SU-DHL-6 (cell line): ENCODE data around the gene RSRC2.
"Not testable (repeated sequence)": the region's sequence is repeated elsewhere in the genome, so short reads cannot be mapped to it uniquely, and the experiment has no call there.

Experiments
- H2AFZ ChIP-seq: fragments of 200-600 bp; sonication (generic); 2 replicates; pipeline ENCODE4 v1.6.1; 2014; ENCODE audit warnings: low read depth, mild to moderate bottlenecking, moderate library complexity, mixed read lengths, antibody characterized with exemption, low read length; ENCODE audit not compliant: severe bottlenecking
- H3F3A ChIP-seq: fragments of 200-600 bp; shearing (Covaris generic); 2 replicates; pipeline ENCODE4 v1.6.0; 2016; ENCODE audit warnings: antibody characterized with exemption, mild to moderate bottlenecking; ENCODE audit not compliant: insufficient read depth
- H3K27ac ChIP-seq: fragments of 200-600 bp; sonication (generic); 2 replicates; pipeline ENCODE4 v1.5.1; 2016; ENCODE audit warnings: low read depth, mild to moderate bottlenecking, low read length, moderate library complexity, mixed read lengths
- H3K27me3 ChIP-seq: fragments of 200-600 bp; sonication (generic), shearing (Covaris generic); 2 replicates; pipeline ENCODE4 v1.6.0; 2014; ENCODE audit warnings: mild to moderate bottlenecking, low read length
- H3K36me3 ChIP-seq: fragments of 200-600 bp; sonication (generic); 2 replicates; pipeline ENCODE4 v1.6.1; 2014; ENCODE audit warnings: mild to moderate bottlenecking, low read length, mixed read lengths
- H3K4me2 ChIP-seq: fragments of 300-600, 200-600 bp; shearing (Covaris generic), sonication (generic); 2 replicates; pipeline ENCODE4 v1.6.0; 2014; ENCODE audit warnings: low read length, low read depth, mild to moderate bottlenecking; ENCODE audit not compliant: poor library complexity, severe bottlenecking
- H3K4me3 ChIP-seq: fragments of 200-600 bp; sonication (generic); 2 replicates; pipeline ENCODE4 v1.5.1; 2014; ENCODE audit warnings: antibody characterized with exemption, low read length, mild to moderate bottlenecking, mixed read lengths; ENCODE audit not compliant: insufficient read depth, poor library complexity, severe bottlenecking
- H3K79me2 ChIP-seq: fragments of 200-600 bp; sonication (generic); 2 replicates; pipeline ENCODE4 v1.6.1; 2014; ENCODE audit warnings: mild to moderate bottlenecking, low read length, moderate library complexity; ENCODE audit not compliant: insufficient read depth
- H3K9ac ChIP-seq: fragments of 200-600 bp; sonication (generic); 2 replicates; pipeline ENCODE4 v1.7.0; 2014; ENCODE audit warnings: mild to moderate bottlenecking, low read length
- H3K9me2 ChIP-seq: fragments of 200-600 bp; sonication (generic); replicated peaks from 2 replicates; pipeline ENCODE4 v1.6.1; 2014; ENCODE audit warnings: low read length; ENCODE audit not compliant: insufficient read depth
- H3K9me3 ChIP-seq: fragments of 200-600 bp; sonication (generic); 2 replicates; pipeline ENCODE4 v1.6.1; 2014; ENCODE audit warnings: low read length, mixed read lengths; ENCODE audit not compliant: insufficient read depth
- H4K20me1 ChIP-seq: fragments of 200-600 bp; sonication (generic); 2 replicates; pipeline ENCODE4 v1.6.1; 2014; ENCODE audit warnings: low read depth, mild to moderate bottlenecking, antibody characterized with exemption, low read length, moderate library complexity, mixed read lengths
- EZH2phosphoT487 ChIP-seq: fragments of 200-600 bp; sonication (generic), shearing (Covaris generic); conservative IDR thresholded peaks from 2 replicates; pipeline ENCODE4 v1.6.1; 2018; ENCODE audit warnings: mild to moderate bottlenecking, antibody characterized with exemption, low read length, moderate library complexity, mixed read lengths
- TF ChIP-seq, protein P1 (sequence below): fragments of 200-600 bp; sonication (generic); IDR thresholded peaks from one replicate; pipeline ENCODE4 v1.5.1; 2017; ENCODE audit warnings: antibody characterized with exemption, mild to moderate bottlenecking, low read length, moderate library complexity; ENCODE audit not compliant: insufficient read depth, poor library complexity, severe bottlenecking

RSRC2 gene

DNA sequence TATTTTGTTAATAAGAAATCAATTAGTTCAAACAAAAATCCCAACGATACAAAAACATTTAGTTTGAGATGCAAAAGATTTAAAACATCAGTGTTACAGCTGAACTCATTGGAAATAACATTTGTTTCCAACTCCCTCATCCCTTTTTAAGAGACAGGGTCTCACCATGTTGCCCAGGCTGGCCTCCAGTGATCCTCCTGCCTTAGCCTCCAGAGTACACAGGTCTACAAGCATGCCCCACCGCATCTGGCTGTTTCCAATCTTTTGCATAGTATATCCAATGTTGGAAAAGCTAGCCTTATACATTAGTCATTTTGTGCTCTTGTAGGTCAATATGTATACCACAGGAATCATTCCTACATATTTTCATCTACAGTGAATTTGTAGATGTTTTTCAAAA, 11.5 kb downstream of the RSRC2 start:
- peaks cover 73% of the 10 kb centered on the region for H3K79me2 ChIP-seq
- peaks cover 66% of the 10 kb centered on the region for H3F3A ChIP-seq
- no peak overlapping the region for H3K4me2 ChIP-seq

DNA sequence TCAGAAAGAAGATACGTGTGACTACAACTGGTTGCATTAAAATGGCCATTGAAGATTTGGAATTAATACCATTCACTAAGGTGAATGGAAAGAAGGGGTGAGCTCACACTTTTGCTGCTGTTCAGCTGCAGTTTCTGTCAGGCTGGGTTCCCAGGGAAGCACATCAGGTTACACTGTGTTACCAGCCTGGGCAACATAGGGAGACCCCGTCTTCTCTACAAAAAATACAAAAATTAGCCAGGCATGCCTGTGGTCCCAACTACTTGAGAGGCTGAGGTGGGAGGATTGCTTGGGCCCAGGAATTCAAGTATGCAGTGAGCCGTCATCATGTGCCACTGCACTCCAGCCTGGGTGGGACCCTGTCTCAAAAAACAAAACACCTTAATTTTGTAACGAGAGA, 13.1 kb downstream of the RSRC2 start:
- no peak overlapping the region for H3K4me2 ChIP-seq
- H3F3A ChIP-seq = peaks cover 59% of the 10 kb centered on the region
- H3K79me2 ChIP-seq = peaks cover 63% of the 10 kb centered on the region
- H3K9ac ChIP-seq = no peak overlapping the region
- H3K27ac ChIP-seq = no peak overlapping the region
- no peaks in the 10 kb centered on the region for H3K9me3 ChIP-seq
- H3K36me3 ChIP-seq = peaks cover 87% of the 10 kb centered on the region
- H4K20me1 ChIP-seq = peaks cover 43% of the 10 kb centered on the region
- no peaks in the 10 kb centered on the region for H3K27me3 ChIP-seq
- H3K4me3 ChIP-seq = no peak overlapping the region
- H3K9me2 ChIP-seq = no peaks in the 10 kb centered on the region
- no peak for TF ChIP-seq EZH2phosphoT487
- TF ChIP-seq, protein P1, sequence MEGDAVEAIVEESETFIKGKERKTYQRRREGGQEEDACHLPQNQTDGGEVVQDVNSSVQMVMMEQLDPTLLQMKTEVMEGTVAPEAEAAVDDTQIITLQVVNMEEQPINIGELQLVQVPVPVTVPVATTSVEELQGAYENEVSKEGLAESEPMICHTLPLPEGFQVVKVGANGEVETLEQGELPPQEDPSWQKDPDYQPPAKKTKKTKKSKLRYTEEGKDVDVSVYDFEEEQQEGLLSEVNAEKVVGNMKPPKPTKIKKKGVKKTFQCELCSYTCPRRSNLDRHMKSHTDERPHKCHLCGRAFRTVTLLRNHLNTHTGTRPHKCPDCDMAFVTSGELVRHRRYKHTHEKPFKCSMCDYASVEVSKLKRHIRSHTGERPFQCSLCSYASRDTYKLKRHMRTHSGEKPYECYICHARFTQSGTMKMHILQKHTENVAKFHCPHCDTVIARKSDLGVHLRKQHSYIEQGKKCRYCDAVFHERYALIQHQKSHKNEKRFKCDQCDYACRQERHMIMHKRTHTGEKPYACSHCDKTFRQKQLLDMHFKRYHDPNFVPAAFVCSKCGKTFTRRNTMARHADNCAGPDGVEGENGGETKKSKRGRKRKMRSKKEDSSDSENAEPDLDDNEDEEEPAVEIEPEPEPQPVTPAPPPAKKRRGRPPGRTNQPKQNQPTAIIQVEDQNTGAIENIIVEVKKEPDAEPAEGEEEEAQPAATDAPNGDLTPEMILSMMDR = no peak
- no peak overlapping the region for H2AFZ ChIP-seq

More for the DNA sequence above, 11.5 kb downstream of the RSRC2 start:
- no peaks in the 10 kb centered on the region for H3K9me3 ChIP-seq
- H3K9me2 ChIP-seq = no peaks in the 10 kb centered on the region
- H3K36me3 ChIP-seq = peaks cover 89% of the 10 kb centered on the region
- no peak overlapping the region for H2AFZ ChIP-seq
- peaks cover 50% of the 10 kb centered on the region for H4K20me1 ChIP-seq
- TF ChIP-seq, protein P1 = no peak
- TF ChIP-seq EZH2phosphoT487 = no peak
- no peaks in the 10 kb centered on the region for H3K27me3 ChIP-seq
- no peak overlapping the region for H3K27ac ChIP-seq
- no peak overlapping the region for H3K9ac ChIP-seq
- H3K4me3 ChIP-seq = no peak overlapping the region

DNA sequence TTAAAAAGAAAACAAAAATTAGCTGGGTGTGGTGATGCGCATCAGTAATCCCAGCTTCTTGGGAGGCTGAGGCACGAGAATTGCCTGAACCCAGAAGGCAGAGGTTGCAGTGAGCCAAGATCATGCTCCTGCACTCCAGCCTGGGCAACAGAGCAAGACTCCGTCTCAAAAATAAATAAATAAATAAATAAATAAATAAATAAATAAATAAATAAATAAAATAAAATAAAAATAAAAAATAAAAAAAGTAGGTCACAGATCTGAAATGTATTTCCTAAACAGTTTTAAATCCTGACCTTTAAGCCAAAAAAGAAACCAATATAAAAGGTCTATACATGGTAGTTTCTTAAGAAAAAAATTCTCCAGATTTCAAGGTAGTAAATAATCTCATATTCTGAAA, 13.7 kb downstream of the RSRC2 start:
- H3K4me2 ChIP-seq, H3K9me3 ChIP-seq, H3K9me2 ChIP-seq, H2AFZ ChIP-seq, H3K9ac ChIP-seq, H3K4me3 ChIP-seq, H3K27ac ChIP-seq, H3K27me3 ChIP-seq: not testable (repeated sequence)
- H3F3A ChIP-seq = peaks cover 64% of the 10 kb centered on the region
- peaks cover 88% of the 10 kb centered on the region for H3K36me3 ChIP-seq
- peaks cover 62% of the 10 kb centered on the region for H3K79me2 ChIP-seq
- H4K20me1 ChIP-seq = peaks cover 40% of the 10 kb centered on the region

DNA sequence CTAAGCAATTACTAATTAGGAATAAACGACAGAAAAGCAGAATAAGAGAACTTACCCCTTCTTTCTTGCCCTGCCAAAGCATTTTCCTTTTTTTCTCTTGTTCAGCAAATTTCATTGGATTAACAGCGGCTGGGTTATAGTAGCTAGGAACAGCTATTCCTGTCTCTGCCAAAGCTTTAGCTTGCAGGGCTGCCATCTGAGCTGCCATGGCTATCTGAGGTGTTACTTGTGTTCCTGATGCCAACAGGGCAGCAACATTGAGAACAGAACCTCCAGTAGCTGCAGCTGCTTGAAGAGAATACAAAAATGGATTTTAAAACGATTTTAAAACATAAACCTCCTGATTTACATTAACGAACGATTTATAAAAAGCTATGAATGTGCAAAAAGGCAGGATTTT, 18.6 kb downstream of the RSRC2 start:
- Histone ChIP-seq H4K20me1 (peaks cover 22% of the 10 kb centered on the region), H3K27me3 (no peaks in the 10 kb centered on the region), H3K4me2 (no peak overlapping the region), H3K9me3 (no peaks in the 10 kb centered on the region), H3K9me2 (no peaks in the 10 kb centered on the region), H3F3A (peaks cover 76% of the 10 kb centered on the region), H3K9ac (no peak overlapping the region), H2AFZ (no peak overlapping the region), H3K4me3 (no peak overlapping the region), H3K79me2 (peaks cover 25% of the 10 kb centered on the region), H3K36me3 (peaks cover 78% of the 10 kb centered on the region), H3K27ac (no peak overlapping the region)
- TF ChIP-seq, protein P1 = no peak
- no peak for TF ChIP-seq EZH2phosphoT487
